HL-60 (cell line): Measurements from ENCODE around the gene KRT82.

Experiments used
- DNase-seq, 2 experiments: peaks; one replicate each; pipeline ENCODE4 v3.0.0-alpha.2; 2010 to 2020; ENCODE audit warnings: low read depth in 1 of 2, low spot score in 1 of 2
- H3K27ac ChIP-seq: fragments of 250-450 bp; sonication (Bioruptor Pico); replicated peaks from 2 replicates; pipeline ENCODE4 v1.5.1; 2020; ENCODE audit warnings: mild to moderate bottlenecking, moderate library complexity
- H3K27me3 ChIP-seq: fragments of 250-450 bp; sonication (Bioruptor Pico); 2 replicates; pipeline ENCODE4 v1.5.1; 2021; ENCODE audit warnings: mild to moderate bottlenecking, moderate library complexity; ENCODE audit not compliant: insufficient read depth, poor library complexity, severe bottlenecking
- H3K4me3 ChIP-seq: replicated peaks from 2 replicates; pipeline ENCODE4 v1.5.1; 2011; ENCODE audit warnings: mild to moderate bottlenecking, control low read depth, low read length; ENCODE audit not compliant: insufficient read depth
- CTCF ChIP-seq: IDR thresholded peaks from one replicate; pipeline ENCODE4 v1.5.1; 2011; ENCODE audit warnings: low read length, control low read depth, inconsistent platforms; ENCODE audit not compliant: insufficient read depth
- GABPA ChIP-seq: IDR thresholded peaks from 2 replicates; pipeline ENCODE4 v1.6.1; 2012; ENCODE audit warnings: low read depth
- POLR2AphosphoS5 ChIP-seq: IDR thresholded peaks from 2 replicates; pipeline ENCODE4 v1.6.1; 2012; ENCODE audit warnings: low read depth
- REST ChIP-seq: IDR thresholded peaks from 2 replicates; pipeline ENCODE4 v1.6.1; 2012; ENCODE audit warnings: low read depth; ENCODE audit not compliant: insufficient replicate concordance
- SPI1 ChIP-seq: IDR thresholded peaks from 2 replicates; pipeline ENCODE4 v1.6.1; 2012; ENCODE audit warnings: low read depth, mild to moderate bottlenecking, borderline replicate concordance

Gene KRT82

DNA sequence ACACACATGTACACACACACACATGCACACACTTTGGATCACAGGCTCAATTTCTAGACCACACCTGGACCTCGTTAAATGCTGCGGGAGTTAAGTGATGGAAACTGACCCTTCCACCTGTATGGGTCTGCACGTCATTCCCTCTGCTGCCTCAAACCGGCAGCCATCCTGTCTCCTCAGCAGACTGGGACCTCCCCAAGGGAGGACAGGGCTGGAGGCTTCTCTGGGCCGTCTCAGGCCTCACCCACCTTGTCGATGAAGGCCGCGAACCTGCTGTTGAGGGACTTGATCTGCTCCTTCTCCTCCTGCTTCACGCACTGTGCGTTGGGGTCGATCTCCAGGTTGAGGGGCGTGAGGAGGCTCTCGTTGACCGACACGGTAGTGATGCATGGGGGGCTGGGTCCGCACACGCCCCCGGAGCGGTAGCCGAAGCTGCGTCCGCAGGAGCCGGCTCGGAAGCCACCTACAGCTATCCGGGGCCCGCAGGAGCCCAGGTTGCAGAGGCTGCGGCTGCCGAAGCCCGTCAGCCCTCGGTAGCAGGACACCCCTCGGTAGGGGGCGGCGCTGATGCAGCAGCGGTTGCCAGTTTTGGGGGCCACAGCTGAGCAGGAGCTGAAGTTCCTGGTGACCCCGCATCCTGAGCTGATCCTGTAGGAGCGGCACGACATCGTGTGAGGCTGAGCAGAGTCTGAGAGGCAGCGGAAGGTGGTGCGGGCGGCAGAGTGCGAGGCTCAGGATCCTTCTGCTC is 39.2 kb downstream of the KRT82 start, which contains the start of gene KRT85:
KRT85 (minus strand) TSS at position 744 of the 748 bp plus-strand sequence; CDS start at position 668, 76 bp downstream.
- DNase-seq = no peak
- TF ChIP-seq POLR2AphosphoS5 (no peak), REST (no peak), GABPA (no peak), SPI1 (no peak), CTCF (no peak)
- Histone ChIP-seq H3K27ac (no peak within 1 kb of the TSS), H3K4me3 (no peak within 1 kb of the TSS), H3K27me3 (peaks cover 3% of the 10 kb centered on the region)

GRCh38 chr12:52364901-52365489 is 41.1 kb downstream of the KRT82 start:
- DNase-seq = no peak
- no peak overlapping the region for H3K4me3 ChIP-seq
- H3K27me3 ChIP-seq = peaks cover 3% of the 10 kb centered on the region
- no peak overlapping the region for H3K27ac ChIP-seq
- TF ChIP-seq CTCF = no peak
- TF ChIP-seq SPI1 = no peak
- TF ChIP-seq POLR2AphosphoS5 = no peak
- TF ChIP-seq GABPA = no peak
- no peak for TF ChIP-seq REST

DNA sequence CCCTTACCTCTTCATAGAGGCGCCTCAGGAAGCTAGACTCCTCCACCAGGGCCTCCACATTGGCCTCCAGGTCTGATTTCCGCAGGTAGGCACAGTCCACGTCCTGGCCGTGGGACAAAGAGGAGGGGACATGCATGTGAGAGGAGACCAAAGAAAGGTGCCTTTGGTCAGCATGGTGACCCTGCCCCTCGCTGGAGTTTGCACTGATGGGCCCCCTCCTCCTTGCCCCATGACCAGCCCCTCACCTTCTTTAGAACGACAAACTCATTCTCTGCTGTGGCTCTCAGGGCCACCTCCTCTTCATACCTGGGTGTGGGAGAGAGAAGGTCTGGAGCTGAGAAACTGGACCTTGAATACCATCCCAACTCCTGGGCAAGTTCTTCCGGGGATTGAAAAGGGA is 42.1 kb downstream of the KRT82 start:
- no peak for DNase-seq
- no peak for TF ChIP-seq GABPA
- TF ChIP-seq CTCF = no peak
- TF ChIP-seq SPI1 = no peak
- TF ChIP-seq POLR2AphosphoS5 = no peak
- TF ChIP-seq REST = no peak
- Histone ChIP-seq H3K4me3 (no peak overlapping the region), H3K27ac (no peak overlapping the region), H3K27me3 (peaks cover 3% of the 10 kb centered on the region)
